SHP77 treated with DMSO at 0.1 percent for 48 hours (cell line): ENCODE data around the gene CTU2.

ENCODE experiments used
- DNase-seq: peaks from one replicate; lab custom pipeline; 2025; lab: John Stamatoyannopoulos, UW

CTU2 gene

GRCh38 chr16:88743693-88744576 is 37.6 kb downstream of the CTU2 start:
- DNase-seq, result peak; percentile 18

GRCh38 chr16:88744577-88745521 is 38.5 kb downstream of the CTU2 start:
- DNase-seq, result no peak

GRCh38 chr16:88746506-88746905 is 40.2 kb downstream of the CTU2 start:
- DNase-seq, result no peak

- no peak for DNase-seq
Observed at GRCh38 chr16:88747588-88748301, 41.4 kb downstream of the CTU2 start.

- DNase-seq, result no peak
Observed at GRCh38 chr16:88748364-88748763, 42.1 kb downstream of the CTU2 start.

- no peak for DNase-seq
Observed at GRCh38 chr16:88749358-88749757, 43.1 kb downstream of the CTU2 start.

- no peak for DNase-seq
Observed at GRCh38 chr16:88750854-88751253, 44.6 kb downstream of the CTU2 start.

- DNase-seq, result no peak
Observed at GRCh38 chr16:88752386-88753002, 46.2 kb downstream of the CTU2 start.

GRCh38 chr16:88753191-88753590 is 46.9 kb downstream of the CTU2 start:
- DNase-seq, result no peak

- DNase-seq, result no peak
Observed at GRCh38 chr16:88753602-88754001, 47.3 kb downstream of the CTU2 start.

- no peak for DNase-seq
Observed at GRCh38 chr16:88754109-88754911, 48.0 kb downstream of the CTU2 start.

GRCh38 chr16:88754912-88755744 is 48.8 kb downstream of the CTU2 start:
- no peak for DNase-seq

GRCh38 chr16:88755745-88756443 is 49.6 kb downstream of the CTU2 start:
- DNase-seq, result no peak

GRCh38 chr16:88758227-88758943 is 52.1 kb downstream of the CTU2 start:
- DNase-seq, result no peak

- DNase-seq, result no peak
Observed at GRCh38 chr16:88758944-88759244, 52.6 kb downstream of the CTU2 start.

- DNase-seq, result peak; percentile 68
Observed at GRCh38 chr16:88759245-88759975, 53.1 kb downstream of the CTU2 start.

- DNase-seq, result no peak
Observed at GRCh38 chr16:88759976-88760350, 53.7 kb downstream of the CTU2 start.
